ENCODE results near the gene SHISA9.
"Not testable (repeated sequence)": the region's sequence is repeated elsewhere in the genome, so short reads cannot be mapped to it uniquely, and the experiment has no call there.

The SHISA9 gene

GRCh38 chr16:12906765-12907516, 5.5 kb downstream of the SHISA9 start:
- no peak overlapping the region for H3K4me3 Mint-ChIP-seq
- H3K36me3 Mint-ChIP-seq (ENCODE audit: low read depth), result no peaks in the 10 kb centered on the region
- no peaks in the 10 kb centered on the region for H3K9me3 Mint-ChIP-seq
- no peak overlapping the region for H3K27ac Mint-ChIP-seq
- DNase-seq (no peak), ATAC-seq (no peak)
- H3K27me3 Mint-ChIP-seq, result peaks cover 40% of the 10 kb centered on the region
- peaks cover 2% of the 10 kb centered on the region for H3K4me1 Mint-ChIP-seq

- no peak overlapping the region for H3K27ac Mint-ChIP-seq
- no peaks in the 10 kb centered on the region for H3K9me3 Mint-ChIP-seq
- peaks cover 34% of the 10 kb centered on the region for H3K27me3 Mint-ChIP-seq
- ATAC-seq (no peak), DNase-seq (no peak)
- no peaks in the 10 kb centered on the region for H3K36me3 Mint-ChIP-seq (ENCODE audit: low read depth)
- H3K4me1 Mint-ChIP-seq, result no peaks in the 10 kb centered on the region
- no peak overlapping the region for H3K4me3 Mint-ChIP-seq
Measured at GRCh38 chr16:12907670-12908233, 6.4 kb downstream of the SHISA9 start.

- Mint-ChIP-seq H3K9me3 (no peaks in the 10 kb centered on the region), H3K27ac (no peak overlapping the region), H3K4me1 (no peaks in the 10 kb centered on the region), H3K4me3 (no peak overlapping the region), H3K36me3 (ENCODE audit: low read depth) (no peaks in the 10 kb centered on the region), H3K27me3 (peaks cover 7% of the 10 kb centered on the region)
- ATAC-seq, result no peak
- no peak for DNase-seq
Measured at GRCh38 chr16:12917246-12917645, 15.8 kb downstream of the SHISA9 start.

- DNase-seq, result no peak
- ATAC-seq, result no peak
- no peaks in the 10 kb centered on the region for H3K36me3 Mint-ChIP-seq (ENCODE audit: low read depth)
- peaks cover 7% of the 10 kb centered on the region for H3K27me3 Mint-ChIP-seq
- H3K4me3 Mint-ChIP-seq, result no peak overlapping the region
- no peak overlapping the region for H3K27ac Mint-ChIP-seq
- H3K9me3 Mint-ChIP-seq, result no peaks in the 10 kb centered on the region
- no peaks in the 10 kb centered on the region for H3K4me1 Mint-ChIP-seq
Measured at GRCh38 chr16:12917653-12918052, 16.3 kb downstream of the SHISA9 start.

- no peak for ATAC-seq
- no peaks in the 10 kb centered on the region for H3K4me1 Mint-ChIP-seq
- no peaks in the 10 kb centered on the region for H3K36me3 Mint-ChIP-seq (ENCODE audit: low read depth)
- no peak for DNase-seq
- H3K4me3 Mint-ChIP-seq, result no peak overlapping the region
- H3K27ac Mint-ChIP-seq, result no peak overlapping the region
- no peaks in the 10 kb centered on the region for H3K9me3 Mint-ChIP-seq
- H3K27me3 Mint-ChIP-seq, result peaks cover 7% of the 10 kb centered on the region
Measured at GRCh38 chr16:12920739-12921138, 19.3 kb downstream of the SHISA9 start.

- not testable (repeated sequence) for DNase-seq; H3K27ac Mint-ChIP-seq; H3K4me3 Mint-ChIP-seq; H3K9me3 Mint-ChIP-seq; ATAC-seq; H3K36me3 Mint-ChIP-seq (ENCODE audit: low read depth); H3K27me3 Mint-ChIP-seq; H3K4me1 Mint-ChIP-seq
Measured at GRCh38 chr16:12923640-12924039, 22.2 kb downstream of the SHISA9 start.

- no peak overlapping the region for H3K4me3 Mint-ChIP-seq
- H3K27ac Mint-ChIP-seq, result no peak overlapping the region
- DNase-seq (no peak), ATAC-seq (no peak)
- H3K9me3 Mint-ChIP-seq, result peaks cover 5% of the 10 kb centered on the region
- peaks cover 4% of the 10 kb centered on the region for H3K27me3 Mint-ChIP-seq
- no peaks in the 10 kb centered on the region for H3K36me3 Mint-ChIP-seq (ENCODE audit: low read depth)
- H3K4me1 Mint-ChIP-seq, result no peaks in the 10 kb centered on the region
Measured at GRCh38 chr16:12925026-12925800, 23.8 kb downstream of the SHISA9 start.

GRCh38 chr16:12927591-12927990, 26.2 kb downstream of the SHISA9 start:
- Mint-ChIP-seq H3K9me3 (peaks cover 5% of the 10 kb centered on the region), H3K27ac (no peak overlapping the region), H3K36me3 (ENCODE audit: low read depth) (no peaks in the 10 kb centered on the region), H3K4me1 (no peaks in the 10 kb centered on the region), H3K27me3 (peaks cover 6% of the 10 kb centered on the region), H3K4me3 (no peak overlapping the region)
- DNase-seq, result no peak
- ATAC-seq, result no peak

- Mint-ChIP-seq H3K4me3 (no peak overlapping the region), H3K27ac (no peak overlapping the region)
Measured at GRCh38 chr16:12930881-12931280, 29.5 kb downstream of the SHISA9 start.

GRCh38 chr16:12936391-12936790, 35.0 kb downstream of the SHISA9 start:
- ATAC-seq (no peak), DNase-seq (no peak)
- Mint-ChIP-seq H3K4me1 (no peaks in the 10 kb centered on the region), H3K27me3 (peaks cover 6% of the 10 kb centered on the region), H3K36me3 (ENCODE audit: low read depth) (no peaks in the 10 kb centered on the region), H3K9me3 (peaks cover 3% of the 10 kb centered on the region), H3K27ac (no peak overlapping the region), H3K4me3 (no peak overlapping the region)

More at GRCh38 chr16:12930881-12931280, 29.5 kb downstream of the SHISA9 start:
- H3K27me3 Mint-ChIP-seq, result peaks cover 7% of the 10 kb centered on the region
- no peaks in the 10 kb centered on the region for H3K4me1 Mint-ChIP-seq
- ATAC-seq, result no peak
- no peak for DNase-seq
- H3K36me3 Mint-ChIP-seq (ENCODE audit: low read depth), result no peaks in the 10 kb centered on the region
- peaks cover 8% of the 10 kb centered on the region for H3K9me3 Mint-ChIP-seq

GRCh38 chr16:12941896-12942295, 40.5 kb downstream of the SHISA9 start:
- no peak overlapping the region for H3K4me3 Mint-ChIP-seq
- H3K9me3 Mint-ChIP-seq, result peaks cover 6% of the 10 kb centered on the region
- H3K27me3 Mint-ChIP-seq, result peaks cover 2% of the 10 kb centered on the region
- no peaks in the 10 kb centered on the region for H3K4me1 Mint-ChIP-seq
- DNase-seq, result no peak
- no peaks in the 10 kb centered on the region for H3K36me3 Mint-ChIP-seq (ENCODE audit: low read depth)
- no peak overlapping the region for H3K27ac Mint-ChIP-seq
- no peak for ATAC-seq

- H3K4me1 Mint-ChIP-seq, result no peaks in the 10 kb centered on the region
- no peak overlapping the region for H3K4me3 Mint-ChIP-seq
- H3K27me3 Mint-ChIP-seq, result peaks cover 2% of the 10 kb centered on the region
- H3K27ac Mint-ChIP-seq, result no peak overlapping the region
- DNase-seq, result no peak
- no peaks in the 10 kb centered on the region for H3K36me3 Mint-ChIP-seq (ENCODE audit: low read depth)
- ATAC-seq, result no peak
- H3K9me3 Mint-ChIP-seq, result peaks cover 10% of the 10 kb centered on the region
Measured at GRCh38 chr16:12942861-12943260, 41.5 kb downstream of the SHISA9 start.

- no peak overlapping the region for H3K27ac Mint-ChIP-seq
Measured at GRCh38 chr16:12944300-12944699, 42.9 kb downstream of the SHISA9 start.

GRCh38 chr16:12951392-12951791, 50.0 kb downstream of the SHISA9 start:
- Mint-ChIP-seq H3K4me1 (no peaks in the 10 kb centered on the region), H3K36me3 (ENCODE audit: low read depth) (no peaks in the 10 kb centered on the region), H3K4me3 (no peak overlapping the region), H3K27ac (no peak overlapping the region), H3K9me3 (peaks cover 5% of the 10 kb centered on the region), H3K27me3 (no peaks in the 10 kb centered on the region)
- ATAC-seq (no peak), DNase-seq (no peak)

More at GRCh38 chr16:12944300-12944699, 42.9 kb downstream of the SHISA9 start:
- no peak for ATAC-seq
- H3K4me1 Mint-ChIP-seq, result no peaks in the 10 kb centered on the region
- DNase-seq, result no peak
- peaks cover 10% of the 10 kb centered on the region for H3K9me3 Mint-ChIP-seq
- peaks cover 2% of the 10 kb centered on the region for H3K27me3 Mint-ChIP-seq
- no peak overlapping the region for H3K4me3 Mint-ChIP-seq
- H3K36me3 Mint-ChIP-seq (ENCODE audit: low read depth), result no peaks in the 10 kb centered on the region

- H3K4me1 Mint-ChIP-seq, result no peaks in the 10 kb centered on the region
- H3K36me3 Mint-ChIP-seq (ENCODE audit: low read depth), result no peaks in the 10 kb centered on the region
- no peak overlapping the region for H3K27ac Mint-ChIP-seq
- ATAC-seq (no peak), DNase-seq (no peak)
- H3K9me3 Mint-ChIP-seq, result peaks cover 4% of the 10 kb centered on the region
- H3K27me3 Mint-ChIP-seq, result no peaks in the 10 kb centered on the region
- H3K4me3 Mint-ChIP-seq, result no peak overlapping the region
Measured at GRCh38 chr16:12951976-12952375, 50.6 kb downstream of the SHISA9 start.

Data from activated naive CD8-positive, alpha-beta T cell treated with anti-CD3 and anti-CD28 coated beads, Interleukin-2, amount 50 U/mL, for 24 hours (primary cell).